MCF 10A (cell line): ENCODE measurements around the gene FCER2. TPM values are rescaled to one million over a fixed set of nuclear protein-coding genes. Genes with fewer than 3 reads are reported as not detected.

Source experiments
- BruUV-seq: library from RNA; stranded (reverse); fragments of 400-500 nt; replicated peaks from 2 replicates; lab custom pipeline; 2021; lab: Mats Ljungman, UMichigan
- CTCF ChIA-PET: fragments of 300-600 bp; sonication (Branson Sonifier 250); formaldehyde crosslinking; extraction: SDS; loops from one replicate; lab custom pipeline; 2021; ENCODE audit warnings: antibody characterized with exemption, inconsistent platforms; lab: Yijun Ruan, JAX
- POLR2A ChIA-PET: fragments of 300-600, 350-650 bp; sonication (Branson Sonifier 250); formaldehyde crosslinking; extraction: SDS; loops from one replicate; lab custom pipeline; 2020; ENCODE audit warnings: antibody characterized with exemption, inconsistent platforms; lab: Yijun Ruan, JAX
- DNase-seq: peaks from one replicate; pipeline ENCODE4 v3.0.0-alpha.2; 2018; ENCODE audit not compliant: unreplicated experiment
- H3K27ac Mint-ChIP-seq: one replicate; pipeline ENCODE4 v1.8.0; 2022; ENCODE audit warnings: mild to moderate bottlenecking, low read depth, mixed read lengths; ENCODE audit not compliant: unreplicated experiment
- H3K27me3 Mint-ChIP-seq: one replicate; pipeline ENCODE4 v1.8.0; 2022; ENCODE audit warnings: mixed read lengths; ENCODE audit not compliant: insufficient read depth, unreplicated experiment
- H3K36me3 Mint-ChIP-seq: one replicate; pipeline ENCODE4 v1.8.0; 2022; ENCODE audit warnings: mild to moderate bottlenecking, moderate library complexity, mixed read lengths; ENCODE audit not compliant: insufficient read depth, unreplicated experiment
- H3K4me1 Mint-ChIP-seq: one replicate; pipeline ENCODE4 v1.8.0; 2022; ENCODE audit warnings: mixed read lengths; ENCODE audit not compliant: insufficient read depth, unreplicated experiment
- H3K4me3 Mint-ChIP-seq: one replicate; pipeline ENCODE4 v1.8.0; 2022; ENCODE audit warnings: mild to moderate bottlenecking, moderate library complexity, mixed read lengths; ENCODE audit not compliant: unreplicated experiment
- H3K9me3 Mint-ChIP-seq: one replicate; pipeline ENCODE4 v1.8.0; 2022; ENCODE audit warnings: mixed read lengths; ENCODE audit not compliant: unreplicated experiment
- CTCF ChIP-seq: fragments of 200-600 bp; IDR thresholded peaks from one replicate; pipeline ENCODE4 v1.8.0; 2022; ENCODE audit warnings: antibody characterized with exemption, mild to moderate bottlenecking; ENCODE audit not compliant: unreplicated experiment
- intact Hi-C: fragments of 100-400 bp; cut with micrococcal nuclease; formaldehyde crosslinking; loops from 2 replicates; pipeline ENCODE4 v1.14.1; 2022
- total RNA-seq: library from RNA; stranded (reverse); gene quantifications from 2 replicates; pipeline ENCODE4 v1.2.3, GENCODE V29; 2022

Gene FCER2
- total RNA-seq, 1 experiment from 2014 or later, result not detected

DNA sequence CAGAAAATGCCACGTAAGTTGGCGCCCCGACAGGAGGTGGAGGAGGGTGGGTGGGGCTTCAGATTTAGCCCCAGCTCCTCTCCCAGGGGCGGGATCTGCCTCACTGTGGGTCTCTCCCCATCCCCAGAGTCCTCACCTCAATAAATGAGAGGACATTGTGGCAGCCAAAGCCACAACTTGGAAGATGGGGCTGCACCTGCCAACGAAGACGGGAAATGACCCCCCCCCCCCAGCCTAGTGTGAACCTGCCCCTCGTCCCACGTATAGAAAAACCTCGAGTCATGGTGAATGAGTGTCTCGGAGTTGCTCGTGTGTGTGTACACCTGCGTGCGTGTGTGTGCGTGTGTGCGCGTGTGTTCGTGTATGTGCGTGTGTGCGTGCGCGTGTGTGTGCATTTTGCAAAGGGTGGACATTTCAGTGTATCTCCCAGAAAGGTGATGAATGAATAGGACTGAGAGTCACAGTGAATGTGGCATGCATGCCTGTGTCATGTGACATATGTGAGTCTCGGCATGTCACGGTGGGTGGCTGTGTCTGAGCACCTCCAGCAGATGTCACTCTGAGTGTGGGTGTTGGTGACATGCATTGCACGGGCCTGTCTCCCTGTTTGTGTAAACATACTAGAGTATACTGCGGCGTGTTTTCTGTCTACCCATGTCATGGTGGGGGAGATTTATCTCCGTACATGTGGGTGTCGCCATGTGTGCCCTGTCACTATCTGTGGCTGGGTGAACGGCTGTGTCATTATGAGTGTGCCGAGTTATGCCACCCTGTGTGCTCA lies 22.8 kb downstream of the FCER2 start:
- peaks cover 6% of the 10 kb centered on the region for H3K4me1 Mint-ChIP-seq
- TF ChIP-seq CTCF, result no peak
- BruUV-seq, result no TSS peak
- H3K36me3 Mint-ChIP-seq, result peaks cover 23% of the 10 kb centered on the region
- H3K9me3 Mint-ChIP-seq, result no peaks in the 10 kb centered on the region
- H3K27ac Mint-ChIP-seq, result no peak overlapping the region
- CTCF ChIA-PET, result interaction anchor here (0.6 to 1.7 kb wide), 8 partner anchors 20 to 303 kb away, joined by 3 to 7 read pairs (median 4); no protein-coding TSS in a partner anchor
- intact Hi-C loops, result no loop called here
- POLR2A ChIA-PET, result interaction anchor here (0.7 to 1.0 kb wide), 2 partner anchors 113 to 603 kb away, joined by 3 read pairs; no protein-coding TSS in a partner anchor
- no peak overlapping the region for H3K4me3 Mint-ChIP-seq
- no peak for DNase-seq
- no peaks in the 10 kb centered on the region for H3K27me3 Mint-ChIP-seq

DNA sequence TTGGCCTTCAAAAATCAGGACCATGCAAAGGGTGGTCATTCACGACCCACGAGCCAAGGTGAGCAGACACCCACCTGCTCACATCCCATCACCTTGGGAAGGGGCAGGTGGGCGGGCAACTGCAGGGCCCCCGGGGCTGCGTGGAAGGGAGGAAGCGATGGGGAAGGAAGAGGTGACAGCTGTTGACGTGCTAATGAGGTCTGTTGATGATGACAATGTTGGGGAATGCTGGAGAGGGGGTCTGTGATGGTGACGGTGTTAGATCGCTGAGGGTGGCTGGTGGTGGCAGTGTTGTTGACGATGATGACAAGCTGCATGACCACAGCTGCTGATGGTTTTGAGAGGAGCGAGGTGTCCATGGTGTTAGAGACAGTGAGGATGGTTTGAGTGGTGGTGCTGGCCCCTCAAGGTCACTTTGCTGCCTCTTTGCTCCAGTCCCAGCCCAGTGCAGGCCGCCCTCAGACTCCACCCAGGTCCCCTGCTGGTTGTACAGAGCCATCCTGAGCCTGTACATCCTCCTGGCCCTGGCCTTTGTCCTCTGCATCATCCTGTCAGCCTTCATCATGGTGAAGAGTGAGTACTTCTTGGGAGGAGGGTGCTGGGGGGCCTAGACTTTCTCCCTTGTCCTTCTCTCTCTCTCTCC lies 24.1 kb downstream of the FCER2 start:
- peaks cover 11% of the 10 kb centered on the region for H3K36me3 Mint-ChIP-seq
- no peak overlapping the region for H3K4me3 Mint-ChIP-seq
- no peaks in the 10 kb centered on the region for H3K27me3 Mint-ChIP-seq
- CTCF ChIA-PET, result interaction anchor here (0.5 to 1.7 kb wide), 8 partner anchors 21 to 324 kb away, joined by 3 to 7 read pairs (median 3); no protein-coding TSS in a partner anchor
- no peak for TF ChIP-seq CTCF
- H3K27ac Mint-ChIP-seq, result no peak overlapping the region
- intact Hi-C loops, result no loop called here
- no peaks in the 10 kb centered on the region for H3K9me3 Mint-ChIP-seq
- no peak for DNase-seq
- H3K4me1 Mint-ChIP-seq, result peaks cover 6% of the 10 kb centered on the region
- POLR2A ChIA-PET, result interaction anchor here (0.6 to 2.3 kb wide), 4 partner anchors 12 to 448 kb away, joined by 3 to 6 read pairs (median 3); no protein-coding TSS in a partner anchor
- BruUV-seq, result no TSS peak

DNA sequence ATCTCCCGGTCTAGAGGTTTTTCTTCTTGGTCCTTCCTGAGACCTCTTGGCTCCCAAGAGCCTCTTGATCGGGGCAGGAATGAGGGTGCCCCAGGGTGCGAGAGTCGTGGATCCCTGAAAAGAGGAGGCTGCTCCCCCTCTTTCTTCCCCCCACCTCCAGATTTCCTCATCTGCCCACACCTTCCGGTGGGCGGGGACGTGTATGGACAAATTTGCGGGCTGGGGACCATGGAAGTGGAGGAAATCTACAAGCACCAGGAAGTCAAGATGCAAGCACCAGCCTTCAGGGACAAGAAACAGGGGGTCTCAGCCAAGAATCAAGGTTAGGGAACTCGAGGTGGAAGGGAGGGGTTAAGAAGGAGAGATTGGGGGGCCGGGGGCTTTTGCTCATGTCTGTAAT lies 25.1 kb downstream of the FCER2 start, which contains the start of gene MCEMP1:
TSS of gene MCEMP1 (plus strand) at position 237 of the 400 bp plus-strand sequence. CDS start at position 268, 31 bp downstream.
- Mint-ChIP-seq H3K27me3 (no peaks in the 10 kb centered on the region), H3K4me1 (peaks cover 6% of the 10 kb centered on the region), H3K9me3 (no peaks in the 10 kb centered on the region), H3K4me3 (no peak within 1 kb of the TSS), H3K27ac (no peak within 1 kb of the TSS), H3K36me3 (peaks cover 4% of the 10 kb centered on the region)
- ChIA-PET POLR2A (interaction anchor here (0.8 to 2.3 kb wide), 2 partner anchors 20 to 123 kb away, joined by 3 to 6 read pairs; no protein-coding TSS in a partner anchor), CTCF (interaction anchor here (1.1 to 1.2 kb wide), 3 partner anchors 27 to 323 kb away, joined by 3 to 5 read pairs (median 3); no protein-coding TSS in a partner anchor)
- intact Hi-C loops, result no loop called here
- no peak for TF ChIP-seq CTCF
- DNase-seq, result no peak
- BruUV-seq, result no TSS peak

GRCh38 chr19:7676376-7676775 lies 25.6 kb downstream of the FCER2 start:
- H3K4me3 Mint-ChIP-seq, result no peak overlapping the region
- no peak for DNase-seq
- no peaks in the 10 kb centered on the region for H3K36me3 Mint-ChIP-seq
- no TSS peak for BruUV-seq
- H3K27ac Mint-ChIP-seq, result no peak overlapping the region
- H3K4me1 Mint-ChIP-seq, result peaks cover 6% of the 10 kb centered on the region
- intact Hi-C loops, result no loop called here
- H3K9me3 Mint-ChIP-seq, result no peaks in the 10 kb centered on the region
- ChIA-PET CTCF (interaction anchor here (0.6 to 1.2 kb wide), 5 partner anchors 26 to 356 kb away, joined by 3 to 5 read pairs (median 3); partner anchors contain the start of genes PET100 and XAB2), POLR2A (interaction anchor here (0.8 to 2.3 kb wide), 2 partner anchors 20 to 124 kb away, joined by 3 to 6 read pairs; no protein-coding TSS in a partner anchor)
- TF ChIP-seq CTCF, result no peak
- no peaks in the 10 kb centered on the region for H3K27me3 Mint-ChIP-seq
